ENCODE measurements around the gene EPHB3. TPM values are rescaled to one million over a fixed set of nuclear protein-coding genes. Genes with fewer than 3 reads are reported as not detected.

Gene EPHB3
- total and polyA plus RNA-seq, 4 donors, result 0.14 to 1.8 (median 0.67) TPM

- 77% methylated on average over 12 of the region's 12 CpGs for WGBS
- Histone ChIP-seq H3K4me1 (ENCODE audit: control insufficient read depth in 4 of 4, insufficient read depth in 4 of 4, low read length in 3 of 4) (peaks cover 0 to 6% (median 2%) of the 10 kb centered on the region in 4 donors), H3K36me3 (ENCODE audit: control insufficient read depth in 4 of 4, insufficient read depth in 3 of 4, low read depth in 1 of 4, low read length in 3 of 4) (no peaks in the 10 kb centered on the region), H3K4me3 (ENCODE audit: low read depth in 1 of 3, low read length in 3 of 3) (no peak overlapping the region), H3K9me3 (ENCODE audit: control insufficient read depth in 4 of 4, low read length in 3 of 4) (no peaks in the 10 kb centered on the region), H3K9ac (ENCODE audit: low read depth in 1 of 2, low read length in 2 of 2) (no peak overlapping the region), H3K27ac (ENCODE audit: low read depth in 1 of 2, low read length in 2 of 2) (no peak overlapping the region), H3K27me3 (ENCODE audit: control insufficient read depth in 4 of 4, insufficient read depth in 4 of 4, low read length in 3 of 4) (no peaks in the 10 kb centered on the region)
- DNase-seq (ENCODE audit: low spot score), result no peak
- TF ChIP-seq ATF3 (IDR thresholded peaks at IDR 0.05), result no peak
- TF ChIP-seq ZBTB33 (IDR thresholded peaks at IDR 0.05), result no peak
- TF ChIP-seq NR2F2 (IDR thresholded peaks at IDR 0.05), result no peak
- TF ChIP-seq FOXA1 (IDR thresholded peaks at IDR 0.05), result no peak
- no peak for TF ChIP-seq REST (IDR thresholded peaks at IDR 0.05)
- no peak for TF ChIP-seq CTCF (IDR thresholded peaks at IDR 0.05; ENCODE audit: low read depth, low read length, missing input control)
- TF ChIP-seq HNF4A (conservative IDR thresholded peaks at IDR 0.05), result no peak
- no peak for TF ChIP-seq GABPA (IDR thresholded peaks at IDR 0.05 in 1 of 2, conservative IDR thresholded peaks at IDR 0.05 in 1 of 2)
- TF ChIP-seq HNF4G (IDR thresholded peaks at IDR 0.05), result no peak
- no peak for TF ChIP-seq RAD21 (IDR thresholded peaks at IDR 0.05)
- no peak for TF ChIP-seq YY1 (IDR thresholded peaks at IDR 0.05)
- no peak for TF ChIP-seq SP1 (IDR thresholded peaks at IDR 0.05)
Measured at GRCh38 chr3:184571750-184572377, 10.3 kb downstream of the EPHB3 start.

GRCh38 chr3:184572633-184573270 lies 11.2 kb downstream of the EPHB3 start:
- H3K9me3 ChIP-seq (ENCODE audit: control insufficient read depth in 4 of 4, low read length in 3 of 4), result no peaks in the 10 kb centered on the region
- peaks cover 0 to 6% (median 2%) of the 10 kb centered on the region in 4 donors for H3K4me1 ChIP-seq (ENCODE audit: control insufficient read depth in 4 of 4, insufficient read depth in 4 of 4, low read length in 3 of 4)
- H3K4me3 ChIP-seq (ENCODE audit: low read depth in 1 of 3, low read length in 3 of 3), result no peak overlapping the region
- H3K36me3 ChIP-seq (ENCODE audit: control insufficient read depth in 4 of 4, insufficient read depth in 3 of 4, low read depth in 1 of 4, low read length in 3 of 4), result no peaks in the 10 kb centered on the region
- no peak for DNase-seq (ENCODE audit: low spot score)
- H3K27me3 ChIP-seq (ENCODE audit: control insufficient read depth in 4 of 4, insufficient read depth in 4 of 4, low read length in 3 of 4), result no peaks in the 10 kb centered on the region
- TF ChIP-seq NR2F2 (IDR thresholded peaks at IDR 0.05) (no peak), ATF3 (IDR thresholded peaks at IDR 0.05) (no peak), JUND (IDR thresholded peaks at IDR 0.05) (no peak), GABPA (IDR thresholded peaks at IDR 0.05 in 1 of 2, conservative IDR thresholded peaks at IDR 0.05 in 1 of 2) (no peak), HNF4A (conservative IDR thresholded peaks at IDR 0.05) (no peak), YY1 (IDR thresholded peaks at IDR 0.05) (no peak), FOXA2 (IDR thresholded peaks at IDR 0.05) (no peak), MAX (IDR thresholded peaks at IDR 0.05) (no peak), CTCF (IDR thresholded peaks at IDR 0.05; ENCODE audit: low read depth, low read length, missing input control) (no peak), SP1 (IDR thresholded peaks at IDR 0.05) (no peak)
- 90% methylated on average over 33 of the region's 33 CpGs for WGBS
- no peak overlapping the region for H3K9ac ChIP-seq (ENCODE audit: low read depth in 1 of 2, low read length in 2 of 2)
- no peak overlapping the region for H3K27ac ChIP-seq (ENCODE audit: low read depth in 1 of 2, low read length in 2 of 2)
